Calu3 (cell line): Measurements from ENCODE around the gene PTPRO. TPM values are rescaled to one million over a fixed set of nuclear protein-coding genes. Genes with fewer than 3 reads are reported as not detected.

Experiments
- BruUV-seq: library from RNA; stranded (reverse); fragments of 400-500 nt; replicated peaks from 2 replicates; lab custom pipeline; 2021; lab: Mats Ljungman, UMichigan
- CTCF ChIA-PET: fragments of 300-600 bp; sonication (Branson Sonifier 250); formaldehyde crosslinking; loops from one replicate; lab custom pipeline; 2022; ENCODE audit warnings: antibody characterized with exemption; lab: Charles Lee
- DNase-seq: peaks from one replicate; pipeline ENCODE4 v3.0.0; 2022
- H3K27ac Mint-ChIP-seq: one replicate; pipeline ENCODE4 v1.8.0; 2022; ENCODE audit warnings: mixed read lengths; ENCODE audit not compliant: unreplicated experiment
- H3K27me3 Mint-ChIP-seq: one replicate; pipeline ENCODE4 v1.8.0; 2022; ENCODE audit warnings: mixed read lengths; ENCODE audit not compliant: unreplicated experiment
- H3K36me3 Mint-ChIP-seq: one replicate; pipeline ENCODE4 v1.8.0; 2022; ENCODE audit warnings: mild to moderate bottlenecking, moderate library complexity, mixed read lengths; ENCODE audit not compliant: insufficient read depth, unreplicated experiment
- H3K4me1 Mint-ChIP-seq: one replicate; pipeline ENCODE4 v1.8.0; 2022; ENCODE audit warnings: mild to moderate bottlenecking, low read depth, mixed read lengths; ENCODE audit not compliant: unreplicated experiment
- H3K4me3 Mint-ChIP-seq: one replicate; pipeline ENCODE4 v1.8.0; 2022; ENCODE audit warnings: mild to moderate bottlenecking, low read depth, moderate library complexity, mixed read lengths; ENCODE audit not compliant: unreplicated experiment
- H3K9me3 Mint-ChIP-seq: one replicate; pipeline ENCODE4 v1.8.0; 2022; ENCODE audit warnings: low read depth, mixed read lengths; ENCODE audit not compliant: unreplicated experiment
- intact Hi-C: fragments of 100-400 bp; cut with micrococcal nuclease; formaldehyde crosslinking; loops from one replicate; pipeline ENCODE4 v1.10.0; 2022; ENCODE audit not compliant: unreplicated experiment
- total RNA-seq: library from RNA; stranded (reverse); gene quantifications from 2 replicates; pipeline ENCODE4 v1.2.3, GENCODE V29; 2022
- TF ChIP-seq, protein P1 (sequence below): fragments of 200-600 bp; IDR thresholded peaks from one replicate; pipeline ENCODE4 v1.8.0; 2022; ENCODE audit warnings: antibody characterized with exemption; ENCODE audit not compliant: unreplicated experiment

The PTPRO gene
- total RNA-seq, 1 experiment from 2014 or later: not detected

GRCh38 chr12:15278816-15279658, 43.3 kb upstream of the PTPRO start:
- peak overlapping the region; percentile 28 for H3K27ac Mint-ChIP-seq
- CTCF ChIA-PET: interaction anchor here (0.6 kb wide), 1 partner anchor 10 kb away, joined by 3 read pairs; no protein-coding TSS in a partner anchor
- peak; percentile 25 for DNase-seq

GRCh38 chr12:15280930-15281329, 41.4 kb upstream of the PTPRO start:
- H3K27ac Mint-ChIP-seq: no peak overlapping the region
- CTCF ChIA-PET: no interaction called here
- intact Hi-C loops: no loop called here
- H3K4me1 Mint-ChIP-seq: peaks cover 8% of the 10 kb centered on the region
- H3K9me3 Mint-ChIP-seq: no peaks in the 10 kb centered on the region
- no peak for DNase-seq
- H3K4me3 Mint-ChIP-seq: no peak overlapping the region
- no peaks in the 10 kb centered on the region for H3K27me3 Mint-ChIP-seq
- no TSS peak for BruUV-seq
- H3K36me3 Mint-ChIP-seq: no peaks in the 10 kb centered on the region
- TF ChIP-seq, protein P1, sequence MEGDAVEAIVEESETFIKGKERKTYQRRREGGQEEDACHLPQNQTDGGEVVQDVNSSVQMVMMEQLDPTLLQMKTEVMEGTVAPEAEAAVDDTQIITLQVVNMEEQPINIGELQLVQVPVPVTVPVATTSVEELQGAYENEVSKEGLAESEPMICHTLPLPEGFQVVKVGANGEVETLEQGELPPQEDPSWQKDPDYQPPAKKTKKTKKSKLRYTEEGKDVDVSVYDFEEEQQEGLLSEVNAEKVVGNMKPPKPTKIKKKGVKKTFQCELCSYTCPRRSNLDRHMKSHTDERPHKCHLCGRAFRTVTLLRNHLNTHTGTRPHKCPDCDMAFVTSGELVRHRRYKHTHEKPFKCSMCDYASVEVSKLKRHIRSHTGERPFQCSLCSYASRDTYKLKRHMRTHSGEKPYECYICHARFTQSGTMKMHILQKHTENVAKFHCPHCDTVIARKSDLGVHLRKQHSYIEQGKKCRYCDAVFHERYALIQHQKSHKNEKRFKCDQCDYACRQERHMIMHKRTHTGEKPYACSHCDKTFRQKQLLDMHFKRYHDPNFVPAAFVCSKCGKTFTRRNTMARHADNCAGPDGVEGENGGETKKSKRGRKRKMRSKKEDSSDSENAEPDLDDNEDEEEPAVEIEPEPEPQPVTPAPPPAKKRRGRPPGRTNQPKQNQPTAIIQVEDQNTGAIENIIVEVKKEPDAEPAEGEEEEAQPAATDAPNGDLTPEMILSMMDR: no peak

More at GRCh38 chr12:15278816-15279658, 43.3 kb upstream of the PTPRO start:
- H3K9me3 Mint-ChIP-seq: no peaks in the 10 kb centered on the region
- H3K4me3 Mint-ChIP-seq: no peak overlapping the region
- H3K27me3 Mint-ChIP-seq: no peaks in the 10 kb centered on the region
- H3K4me1 Mint-ChIP-seq: peaks cover 16% of the 10 kb centered on the region
- H3K36me3 Mint-ChIP-seq: no peaks in the 10 kb centered on the region
- no TSS peak for BruUV-seq
- TF ChIP-seq, protein P1: no peak
- intact Hi-C loops: loop anchor here (5.0 to 10.0 kb wide), 3 partner anchors 43 to 606 kb away; partner anchors contain the start of genes PTPRO and STRAP

DNA sequence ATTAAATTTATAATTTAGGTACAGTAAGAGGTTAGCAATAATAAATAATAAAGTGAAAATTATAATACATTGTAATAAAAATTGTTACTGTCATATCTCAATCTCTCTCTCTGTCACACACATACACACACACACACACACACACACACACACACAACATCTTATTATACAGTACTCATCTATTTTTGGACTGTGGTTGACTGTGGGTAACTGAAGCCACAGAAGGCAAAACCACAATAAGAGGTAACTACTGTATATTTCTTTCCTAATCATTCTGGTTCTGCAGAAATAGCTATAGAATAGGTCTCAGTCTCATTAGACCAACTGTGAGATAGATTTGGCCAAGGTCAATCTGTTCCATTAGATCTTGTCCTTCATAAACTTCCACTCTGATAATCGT, 33.1 kb upstream of the PTPRO start:
- TF ChIP-seq, protein P1: no peak
- CTCF ChIA-PET: interaction anchor here (0.6 kb wide), 1 partner anchor 10 kb away, joined by 3 read pairs; no protein-coding TSS in a partner anchor
- Mint-ChIP-seq H3K4me1 (peaks cover 8% of the 10 kb centered on the region), H3K9me3 (no peaks in the 10 kb centered on the region), H3K36me3 (no peaks in the 10 kb centered on the region), H3K27me3 (no peaks in the 10 kb centered on the region), H3K27ac (no peak overlapping the region), H3K4me3 (no peak overlapping the region)
- intact Hi-C loops: no loop called here
- DNase-seq: no peak
- BruUV-seq: no TSS peak

DNA sequence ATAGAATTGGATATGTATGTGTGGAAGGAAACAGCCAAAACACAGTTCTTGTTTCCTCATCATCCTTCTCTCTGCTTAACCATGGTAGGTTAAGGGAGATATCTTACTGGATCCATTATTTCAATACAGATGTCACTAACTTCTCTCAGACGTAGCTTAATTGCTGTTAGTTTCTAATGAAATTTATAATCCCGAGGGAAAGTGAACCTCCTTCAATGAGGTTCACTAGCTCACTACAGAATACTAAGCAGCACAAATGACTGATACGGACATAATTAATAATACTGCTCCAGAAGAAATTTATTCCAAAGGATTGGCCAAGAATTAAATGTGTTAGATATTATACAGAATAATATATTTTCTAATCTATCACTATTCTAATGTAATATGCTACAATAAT, 28.6 kb upstream of the PTPRO start:
- Mint-ChIP-seq H3K4me3 (no peak overlapping the region), H3K4me1 (peaks cover 8% of the 10 kb centered on the region), H3K36me3 (no peaks in the 10 kb centered on the region), H3K9me3 (no peaks in the 10 kb centered on the region), H3K27ac (no peak overlapping the region), H3K27me3 (no peaks in the 10 kb centered on the region)
- no TSS peak for BruUV-seq
- TF ChIP-seq, protein P1: no peak
- DNase-seq: no peak
- CTCF ChIA-PET: no interaction called here
- intact Hi-C loops: no loop called here
